Measurements from ENCODE around the gene NPAS3. TPM values are rescaled to one million over a fixed set of nuclear protein-coding genes. Genes with fewer than 3 reads are reported as not detected.

NPAS3 gene
- polyA plus RNA-seq, 4 donors: 0.30 to 0.81 (median 0.62) TPM; not detected in 1

- no peak for DNase-seq
- H3K9me3 ChIP-seq (ENCODE audit: control insufficient read depth in 2 of 2, insufficient read depth in 1 of 2, low read depth in 1 of 2, low read length in 1 of 2): peaks cover 0 to 6% of the 10 kb centered on the region in 2 donors
- no peak overlapping the region for H3K27ac ChIP-seq (ENCODE audit: low read depth in 1 of 3, low read length in 2 of 3)
- no peak for FAIRE-seq
- WGBS, 3 donors: 61 to 80% (median 68%) methylated on average over 3 of the region's 3 CpGs
- H3K27me3 ChIP-seq (ENCODE audit: control insufficient read depth in 3 of 3, insufficient read depth in 3 of 3, low read length in 3 of 3): no peaks in the 10 kb centered on the region
- H3K4me1 ChIP-seq (ENCODE audit: control insufficient read depth in 3 of 3, insufficient read depth in 2 of 3, low read depth in 1 of 3, low read length in 2 of 3): no peaks in the 10 kb centered on the region
- H3K4me3 ChIP-seq (ENCODE audit: low read depth in 1 of 3, low read length in 3 of 3): no peak overlapping the region
- H3K36me3 ChIP-seq (ENCODE audit: control insufficient read depth in 3 of 3, insufficient read depth in 2 of 3, low read depth in 1 of 3, low read length in 3 of 3): no peaks in the 10 kb centered on the region
These were observed 101.9 kb downstream of the NPAS3 start for GRCh38 chr14:33040372-33041140.

GRCh38 chr14:33042591-33042990 lies 103.9 kb downstream of the NPAS3 start:
- Histone ChIP-seq H3K27me3 (ENCODE audit: control insufficient read depth in 3 of 3, insufficient read depth in 3 of 3, low read length in 3 of 3) (no peaks in the 10 kb centered on the region), H3K4me3 (ENCODE audit: low read depth in 1 of 3, low read length in 3 of 3) (no peak overlapping the region), H3K36me3 (ENCODE audit: control insufficient read depth in 3 of 3, insufficient read depth in 2 of 3, low read depth in 1 of 3, low read length in 3 of 3) (no peaks in the 10 kb centered on the region), H3K9me3 (ENCODE audit: control insufficient read depth in 2 of 2, insufficient read depth in 1 of 2, low read depth in 1 of 2, low read length in 1 of 2) (peaks cover 0 to 6% of the 10 kb centered on the region in 2 donors), H3K27ac (ENCODE audit: low read depth in 1 of 3, low read length in 2 of 3) (no peak overlapping the region), H3K4me1 (ENCODE audit: control insufficient read depth in 3 of 3, insufficient read depth in 2 of 3, low read depth in 1 of 3, low read length in 2 of 3) (no peaks in the 10 kb centered on the region)
- FAIRE-seq: no peak
- no peak for DNase-seq
- 61 to 73% (median 63%) methylated on average over 1 of the region's 1 CpG for WGBS, 3 donors

GRCh38 chr14:33045760-33046159 lies 107.1 kb downstream of the NPAS3 start:
- Histone ChIP-seq H3K36me3 (ENCODE audit: control insufficient read depth in 3 of 3, insufficient read depth in 2 of 3, low read depth in 1 of 3, low read length in 3 of 3) (no peaks in the 10 kb centered on the region), H3K4me3 (ENCODE audit: low read depth in 1 of 3, low read length in 3 of 3) (no peak overlapping the region), H3K4me1 (ENCODE audit: control insufficient read depth in 3 of 3, insufficient read depth in 2 of 3, low read depth in 1 of 3, low read length in 2 of 3) (no peaks in the 10 kb centered on the region), H3K9me3 (ENCODE audit: control insufficient read depth in 2 of 2, insufficient read depth in 1 of 2, low read depth in 1 of 2, low read length in 1 of 2) (peaks cover 0 to 6% of the 10 kb centered on the region in 2 donors), H3K27ac (ENCODE audit: low read depth in 1 of 3, low read length in 2 of 3) (no peak overlapping the region), H3K27me3 (ENCODE audit: control insufficient read depth in 3 of 3, insufficient read depth in 3 of 3, low read length in 3 of 3) (no peaks in the 10 kb centered on the region)
- 57 to 61% (median 60%) methylated on average over 4 of the region's 4 CpGs for WGBS, 3 donors
- DNase-seq (no peak), FAIRE-seq (no peak)

DNA sequence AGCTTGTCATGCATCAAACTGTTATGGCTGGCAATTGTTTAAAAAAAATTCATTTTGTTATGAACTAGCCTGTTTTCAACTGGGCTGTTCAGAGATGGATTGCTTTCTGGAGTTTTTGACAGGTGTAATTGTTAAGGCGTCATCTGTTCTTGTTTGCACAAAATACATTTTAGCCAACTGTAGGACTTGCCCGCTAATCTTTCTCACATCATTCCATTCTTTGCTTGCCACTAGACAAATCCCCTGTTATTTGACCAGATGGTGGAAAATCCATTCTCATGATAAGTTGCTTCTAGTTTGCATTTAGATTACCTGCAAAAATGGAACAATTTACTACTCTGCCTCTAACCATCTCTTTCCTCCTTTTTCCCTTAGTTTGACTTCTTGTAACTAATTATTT lies 114.3 kb downstream of the NPAS3 start:
- DNase-seq (no peak), FAIRE-seq (no peak)
- WGBS, 3 donors: 31 to 57% (median 31%) methylated on average over 2 of the region's 2 CpGs
- no peaks in the 10 kb centered on the region for H3K36me3 ChIP-seq (ENCODE audit: control insufficient read depth in 3 of 3, insufficient read depth in 2 of 3, low read depth in 1 of 3, low read length in 3 of 3)
- H3K9me3 ChIP-seq (ENCODE audit: control insufficient read depth in 2 of 2, insufficient read depth in 1 of 2, low read depth in 1 of 2, low read length in 1 of 2): no peaks in the 10 kb centered on the region
- H3K4me3 ChIP-seq (ENCODE audit: low read depth in 1 of 3, low read length in 3 of 3): no peak overlapping the region
- H3K27me3 ChIP-seq (ENCODE audit: control insufficient read depth in 3 of 3, insufficient read depth in 3 of 3, low read length in 3 of 3): no peaks in the 10 kb centered on the region
- H3K4me1 ChIP-seq (ENCODE audit: control insufficient read depth in 3 of 3, insufficient read depth in 2 of 3, low read depth in 1 of 3, low read length in 2 of 3): no peaks in the 10 kb centered on the region
- no peak overlapping the region for H3K27ac ChIP-seq (ENCODE audit: low read depth in 1 of 3, low read length in 2 of 3)

- 72 to 83% (median 76%) methylated on average over 4 of the region's 4 CpGs for WGBS, 3 donors
- no peaks in the 10 kb centered on the region for H3K27me3 ChIP-seq (ENCODE audit: control insufficient read depth in 3 of 3, insufficient read depth in 3 of 3, low read length in 3 of 3)
- no peaks in the 10 kb centered on the region for H3K4me1 ChIP-seq (ENCODE audit: control insufficient read depth in 3 of 3, insufficient read depth in 2 of 3, low read depth in 1 of 3, low read length in 2 of 3)
- no peaks in the 10 kb centered on the region for H3K36me3 ChIP-seq (ENCODE audit: control insufficient read depth in 3 of 3, insufficient read depth in 2 of 3, low read depth in 1 of 3, low read length in 3 of 3)
- H3K4me3 ChIP-seq (ENCODE audit: low read depth in 1 of 3, low read length in 3 of 3): no peak overlapping the region
- no peak for DNase-seq
- no peak overlapping the region for H3K27ac ChIP-seq (ENCODE audit: low read depth in 1 of 3, low read length in 2 of 3)
- no peak for FAIRE-seq
- no peaks in the 10 kb centered on the region for H3K9me3 ChIP-seq (ENCODE audit: control insufficient read depth in 2 of 2, insufficient read depth in 1 of 2, low read depth in 1 of 2, low read length in 1 of 2)
These were observed 117.5 kb downstream of the NPAS3 start for GRCh38 chr14:33056213-33056612.

- Histone ChIP-seq H3K27ac (ENCODE audit: low read depth in 1 of 3, low read length in 2 of 3) (no peak overlapping the region), H3K4me1 (ENCODE audit: control insufficient read depth in 3 of 3, insufficient read depth in 2 of 3, low read depth in 1 of 3, low read length in 2 of 3) (no peaks in the 10 kb centered on the region), H3K27me3 (ENCODE audit: control insufficient read depth in 3 of 3, insufficient read depth in 3 of 3, low read length in 3 of 3) (no peaks in the 10 kb centered on the region), H3K9me3 (ENCODE audit: control insufficient read depth in 2 of 2, insufficient read depth in 1 of 2, low read depth in 1 of 2, low read length in 1 of 2) (no peaks in the 10 kb centered on the region), H3K4me3 (ENCODE audit: low read depth in 1 of 3, low read length in 3 of 3) (no peak overlapping the region), H3K36me3 (ENCODE audit: control insufficient read depth in 3 of 3, insufficient read depth in 2 of 3, low read depth in 1 of 3, low read length in 3 of 3) (no peaks in the 10 kb centered on the region)
- DNase-seq (no peak), FAIRE-seq (no peak)
- WGBS, 3 donors: 73 to 85% (median 82%) methylated on average over 4 of the region's 4 CpGs
These were observed 118.9 kb downstream of the NPAS3 start for GRCh38 chr14:33057585-33057984.

DNA sequence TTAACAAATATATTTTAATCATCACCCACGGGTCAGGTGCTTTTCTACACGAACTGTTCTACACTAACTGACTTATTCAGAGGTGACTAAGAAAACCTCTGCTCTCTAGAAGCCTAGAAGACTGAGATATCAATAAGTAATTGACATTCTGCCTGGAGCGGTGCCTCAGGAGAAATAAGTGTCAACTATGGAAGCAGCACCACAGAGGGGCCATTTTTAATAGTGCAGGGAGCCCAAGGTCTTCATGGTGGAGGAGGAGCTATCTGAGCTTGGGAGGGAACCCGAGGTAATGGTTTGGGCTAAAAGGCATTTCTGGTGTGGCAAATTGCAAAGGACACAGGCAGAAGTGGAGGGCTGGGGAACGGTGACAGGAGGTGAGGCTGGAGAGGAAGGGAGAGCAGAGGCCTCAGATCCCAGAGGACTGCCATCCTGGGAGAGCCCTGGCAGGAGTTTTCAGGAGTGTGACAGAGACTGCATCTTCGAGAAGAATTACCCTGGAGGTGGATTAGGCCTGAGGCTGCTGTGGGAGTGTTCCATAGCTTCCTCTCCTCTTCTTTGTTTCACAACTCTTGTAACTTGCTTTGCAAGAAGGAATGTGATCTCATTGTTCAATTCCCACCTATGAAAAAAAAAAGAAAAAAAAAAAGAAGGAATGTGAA lies 123.1 kb downstream of the NPAS3 start:
- 63 to 82% (median 65%) methylated on average over 6 of the region's 6 CpGs for WGBS, 3 donors
- DNase-seq (no peak), FAIRE-seq (no peak)
- H3K9me3 ChIP-seq (ENCODE audit: control insufficient read depth in 2 of 2, insufficient read depth in 1 of 2, low read depth in 1 of 2, low read length in 1 of 2): no peaks in the 10 kb centered on the region
- no peaks in the 10 kb centered on the region for H3K4me1 ChIP-seq (ENCODE audit: control insufficient read depth in 3 of 3, insufficient read depth in 2 of 3, low read depth in 1 of 3, low read length in 2 of 3)
- H3K4me3 ChIP-seq (ENCODE audit: low read depth in 1 of 3, low read length in 3 of 3): no peak overlapping the region
- no peak overlapping the region for H3K27ac ChIP-seq (ENCODE audit: low read depth in 1 of 3, low read length in 2 of 3)
- no peaks in the 10 kb centered on the region for H3K27me3 ChIP-seq (ENCODE audit: control insufficient read depth in 3 of 3, insufficient read depth in 3 of 3, low read length in 3 of 3)
- H3K36me3 ChIP-seq (ENCODE audit: control insufficient read depth in 3 of 3, insufficient read depth in 2 of 3, low read depth in 1 of 3, low read length in 3 of 3): no peaks in the 10 kb centered on the region

DNA sequence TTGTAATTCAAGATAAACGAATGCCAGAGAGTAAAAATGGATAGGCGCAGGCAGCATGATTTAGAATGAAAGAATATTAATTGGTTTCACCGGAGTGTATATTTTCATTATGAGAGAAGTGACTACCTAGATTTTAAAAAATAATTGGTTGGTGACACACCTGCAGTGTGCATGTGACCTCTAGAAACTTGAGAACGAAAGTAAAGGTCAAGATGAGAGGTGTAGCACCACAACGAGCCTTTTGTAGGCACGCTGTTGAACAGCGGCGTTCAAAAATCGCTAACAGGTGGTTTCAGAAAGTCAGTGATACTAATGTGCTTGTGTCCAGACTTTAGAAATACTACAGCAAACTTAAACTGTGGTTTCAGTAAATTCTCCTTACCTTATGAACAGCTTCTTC lies 123.8 kb downstream of the NPAS3 start:
- Histone ChIP-seq H3K36me3 (ENCODE audit: control insufficient read depth in 3 of 3, insufficient read depth in 2 of 3, low read depth in 1 of 3, low read length in 3 of 3) (no peaks in the 10 kb centered on the region), H3K4me3 (ENCODE audit: low read depth in 1 of 3, low read length in 3 of 3) (no peak overlapping the region), H3K9me3 (ENCODE audit: control insufficient read depth in 2 of 2, insufficient read depth in 1 of 2, low read depth in 1 of 2, low read length in 1 of 2) (no peaks in the 10 kb centered on the region), H3K27ac (ENCODE audit: low read depth in 1 of 3, low read length in 2 of 3) (no peak overlapping the region), H3K4me1 (ENCODE audit: control insufficient read depth in 3 of 3, insufficient read depth in 2 of 3, low read depth in 1 of 3, low read length in 2 of 3) (no peaks in the 10 kb centered on the region), H3K27me3 (ENCODE audit: control insufficient read depth in 3 of 3, insufficient read depth in 3 of 3, low read length in 3 of 3) (no peaks in the 10 kb centered on the region)
- DNase-seq (no peak), FAIRE-seq (no peak)
- WGBS, 3 donors: 65 to 85% (median 73%) methylated on average over 9 of the region's 9 CpGs
